T1000 (cell line): ENCODE measurements around the gene UTF1.

Experiments
- DNase-seq: peaks from one replicate; lab custom pipeline; 2025; ENCODE audit warnings: mixed read lengths; lab: John Stamatoyannopoulos, UW

The UTF1 gene

DNA sequence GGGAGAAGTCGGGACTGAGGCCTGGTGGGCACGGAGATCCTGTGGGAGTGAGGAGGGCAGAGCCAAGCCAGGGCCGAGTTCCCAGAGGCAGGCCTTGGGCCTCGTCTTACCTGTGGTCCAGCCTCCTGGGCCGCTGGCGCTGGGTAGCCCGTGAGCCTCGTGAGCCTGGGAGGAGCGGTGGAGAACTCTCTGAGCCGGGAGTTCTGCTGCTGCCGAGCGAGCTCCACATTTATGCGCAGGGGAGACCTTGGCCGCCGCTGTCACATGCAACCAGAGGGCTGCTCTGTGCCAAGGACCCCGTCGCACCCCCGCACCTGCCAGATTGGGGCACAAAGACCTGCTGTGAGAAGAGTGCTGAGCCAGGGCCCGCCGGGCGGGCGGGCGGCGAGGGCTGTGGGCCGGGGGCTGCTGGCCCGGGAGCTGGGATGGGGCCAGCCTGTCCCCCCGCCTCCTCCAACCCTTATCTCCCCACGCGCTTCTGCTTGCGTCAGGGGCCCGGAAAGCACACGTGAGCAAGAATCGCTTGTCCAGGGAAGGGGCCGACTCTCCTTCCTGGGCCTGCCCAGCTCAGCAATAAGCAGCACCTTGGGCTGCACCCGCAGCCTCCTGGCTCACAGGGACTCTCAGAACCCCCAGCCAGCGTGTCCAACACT is 17.8 kb downstream of the UTF1 start:
- no peak for DNase-seq

DNA sequence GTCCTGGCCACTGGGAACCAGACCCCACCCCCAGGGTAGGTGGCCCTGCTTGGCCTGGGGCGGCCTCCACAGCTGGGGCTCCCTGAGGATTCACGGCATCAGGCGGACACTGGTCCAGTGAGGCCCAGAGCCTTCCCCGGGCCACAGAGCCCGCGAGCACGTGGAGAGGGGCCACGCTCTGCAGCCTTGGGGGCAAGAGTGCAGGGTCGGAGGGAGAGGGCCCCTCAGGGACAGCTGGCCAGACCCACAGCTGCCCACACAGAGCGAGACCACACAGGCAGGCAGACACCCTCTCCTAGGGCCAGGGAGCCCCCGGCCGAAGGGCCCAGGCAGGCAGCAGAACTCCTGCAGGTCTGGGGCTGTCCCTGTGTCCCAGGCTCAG is 18.3 kb downstream of the UTF1 start:
- no peak for DNase-seq

DNA sequence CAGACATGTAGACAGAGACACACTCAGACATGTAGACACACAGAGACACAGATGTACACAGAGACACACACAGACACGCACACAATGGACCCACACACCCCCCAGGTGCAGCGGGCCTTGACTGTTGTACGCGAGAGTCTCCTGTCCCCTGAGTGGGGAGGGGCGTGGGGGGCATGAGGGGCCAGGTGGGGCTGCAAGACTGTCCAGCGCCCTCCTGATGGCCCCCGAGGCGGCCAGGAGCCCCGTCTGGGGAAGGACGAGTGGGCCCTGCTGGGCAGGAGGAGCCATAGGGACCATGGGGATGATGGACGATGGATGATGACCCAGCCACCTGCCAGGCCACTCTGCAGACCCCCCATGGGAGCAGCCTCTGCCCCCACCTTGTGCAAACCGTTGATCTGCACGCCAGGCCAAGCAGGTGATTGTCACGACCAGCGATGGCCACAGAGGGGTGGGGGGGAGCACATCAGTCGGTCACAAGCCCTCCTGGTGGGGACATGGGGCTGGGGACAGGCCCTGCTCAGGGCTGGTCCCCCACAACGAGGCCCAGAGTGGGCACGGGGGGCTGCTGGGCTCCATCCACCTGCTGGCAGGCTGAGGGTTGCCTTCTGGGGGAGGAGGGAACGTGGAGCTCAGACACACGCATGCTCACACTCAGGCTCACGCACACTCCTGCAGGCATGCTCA is 19.2 kb downstream of the UTF1 start:
- DNase-seq, result no peak

DNA sequence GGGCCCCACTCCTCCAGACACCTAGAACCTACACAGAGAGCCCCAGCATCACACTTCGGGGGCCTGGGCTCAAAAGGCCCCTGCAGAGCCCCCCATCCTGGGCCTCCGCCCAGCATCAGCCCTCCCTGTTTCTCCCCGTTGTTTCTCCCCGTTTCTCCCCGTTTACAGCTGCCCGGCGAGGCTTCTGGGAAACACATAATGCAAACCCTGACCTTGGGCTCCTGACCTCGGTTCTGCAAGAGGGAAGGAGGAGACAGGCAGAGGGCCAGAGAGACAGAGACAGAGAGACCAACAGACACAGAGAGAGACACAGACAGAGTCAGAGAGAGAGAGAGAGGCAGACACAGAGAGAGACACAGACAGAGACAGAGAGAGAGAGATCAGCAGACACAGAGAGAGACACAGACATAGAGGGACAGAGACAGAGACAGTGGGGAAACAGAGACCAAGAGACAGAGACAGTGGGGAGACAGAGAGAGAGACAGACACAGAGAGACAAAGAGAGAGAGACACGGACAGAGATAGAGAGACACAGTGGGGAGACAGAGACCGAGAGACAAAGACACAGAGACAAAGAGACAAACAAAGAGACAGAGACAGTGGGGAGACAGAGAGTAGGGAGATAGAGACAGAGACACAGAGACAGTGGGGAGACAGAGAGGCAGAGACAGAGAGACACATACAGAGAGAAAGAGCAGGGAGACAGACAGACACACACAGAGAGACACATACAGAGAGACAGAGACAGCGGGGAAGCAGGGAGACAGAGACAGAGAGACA is 20.1 kb downstream of the UTF1 start:
- no peak for DNase-seq

DNA sequence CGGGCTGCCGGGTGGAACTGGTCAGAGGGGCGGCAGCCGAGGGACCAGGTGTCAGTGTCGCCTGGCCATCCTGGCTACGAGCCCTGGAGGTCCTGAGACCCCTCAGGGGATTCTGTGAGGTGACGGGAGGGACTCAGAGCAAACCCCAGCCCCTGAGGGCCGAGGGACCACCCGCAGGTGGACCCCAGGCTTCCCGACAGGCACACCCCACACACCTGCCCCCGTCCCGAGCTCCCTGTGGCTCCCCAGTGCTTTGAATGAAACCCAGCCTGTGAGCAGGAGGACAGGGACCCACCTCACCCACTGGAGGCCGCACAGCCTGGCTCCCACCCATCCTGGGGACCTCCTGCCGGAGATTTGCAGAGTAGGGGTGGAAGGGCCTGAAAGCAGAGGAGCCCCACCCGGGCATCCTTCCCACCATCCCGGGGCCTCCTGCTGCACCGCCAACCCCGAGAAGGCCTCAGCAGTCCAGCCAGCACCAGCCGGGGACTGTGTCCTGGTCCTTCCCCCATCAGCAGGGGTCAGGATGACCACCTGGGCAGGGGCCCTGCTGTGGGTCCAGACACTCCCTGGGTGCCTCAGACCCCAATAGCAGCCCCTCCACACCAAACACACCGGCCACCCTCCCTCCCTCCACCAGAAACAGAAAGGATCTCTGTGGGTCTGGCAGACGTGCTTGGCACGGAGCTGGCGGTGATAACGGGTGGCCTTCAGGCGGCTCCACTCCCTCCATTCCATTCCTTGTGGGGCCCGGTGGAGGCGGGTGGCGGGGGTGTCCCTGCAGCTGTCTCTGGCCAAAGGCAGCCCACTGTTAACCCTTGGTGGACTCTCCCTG is 21.6 kb downstream of the UTF1 start:
- no peak for DNase-seq

DNA sequence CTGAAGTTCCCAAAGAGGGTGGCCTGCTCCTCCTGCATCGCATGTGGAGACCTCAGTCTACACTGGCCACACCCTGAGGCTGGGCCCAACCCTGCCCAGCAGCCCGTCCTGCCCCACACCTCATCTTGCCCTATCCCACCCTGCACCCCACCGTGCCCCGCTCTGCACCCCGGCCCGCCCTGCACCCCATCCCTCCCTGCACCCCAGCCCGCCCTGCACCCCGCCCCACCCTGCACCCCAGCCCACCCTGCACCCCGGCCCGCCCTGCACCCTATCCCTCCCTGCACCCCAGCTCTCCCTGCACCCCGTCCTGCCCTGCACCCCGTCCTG is 22.2 kb downstream of the UTF1 start:
- DNase-seq, result no peak

DNA sequence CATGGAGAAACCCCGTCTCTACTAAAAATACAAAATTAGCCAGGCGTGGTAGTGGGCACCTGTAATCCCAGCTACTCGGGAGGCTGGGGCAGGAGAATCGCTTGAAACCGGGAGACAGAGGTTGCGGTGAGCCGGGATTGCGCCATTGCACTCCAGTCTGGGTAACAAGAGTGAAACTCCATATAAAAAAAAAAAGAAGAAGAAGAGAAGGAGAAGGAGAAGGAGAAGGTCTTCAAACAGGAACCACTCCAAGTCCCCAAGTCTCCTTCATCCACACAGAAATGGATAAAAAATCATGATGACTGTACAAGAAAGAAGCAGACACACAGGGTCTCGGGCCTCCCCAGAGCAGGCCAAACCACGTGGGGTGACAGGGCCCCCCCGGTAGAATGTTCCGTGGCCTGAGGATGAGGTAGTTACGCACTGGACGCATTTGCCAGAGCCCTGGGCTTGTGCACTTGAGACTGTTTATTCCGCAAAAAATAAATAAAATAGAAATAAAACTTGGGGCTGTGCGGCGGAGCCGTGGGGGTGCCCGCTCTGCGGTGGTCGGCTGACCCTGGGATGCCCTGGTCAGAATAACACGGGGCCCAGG is 23.4 kb downstream of the UTF1 start:
- DNase-seq, result no peak

DNA sequence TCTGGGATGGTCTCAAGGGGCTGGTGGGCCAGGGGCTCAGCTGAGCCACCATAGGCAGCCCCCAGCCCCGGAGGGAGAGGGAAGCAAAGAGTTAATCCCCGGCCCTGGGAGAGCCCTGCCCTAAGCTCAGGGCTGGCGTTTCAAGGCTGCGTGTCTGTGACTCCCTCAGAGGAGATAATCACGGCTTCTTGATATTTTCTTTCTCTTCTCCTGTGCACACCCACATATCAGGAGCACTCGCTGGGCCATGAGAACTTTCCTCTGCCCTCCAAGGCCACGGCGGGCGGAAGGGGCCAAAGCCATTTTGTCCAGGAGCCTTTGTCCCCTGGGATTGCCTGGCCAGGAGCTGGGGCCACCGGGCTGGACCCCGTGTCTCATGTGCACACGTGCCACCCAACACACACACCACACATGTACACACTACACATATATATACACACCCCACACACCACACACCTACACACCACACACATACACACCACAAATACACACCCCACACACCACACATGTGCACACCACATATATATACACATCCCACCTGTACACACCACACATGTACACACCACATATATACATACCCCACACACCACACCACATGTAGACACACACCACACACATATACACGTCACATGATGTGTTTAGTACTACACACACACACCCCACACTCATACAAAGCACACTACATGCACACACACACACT is 24.6 kb downstream of the UTF1 start:
- no peak for DNase-seq

DNA sequence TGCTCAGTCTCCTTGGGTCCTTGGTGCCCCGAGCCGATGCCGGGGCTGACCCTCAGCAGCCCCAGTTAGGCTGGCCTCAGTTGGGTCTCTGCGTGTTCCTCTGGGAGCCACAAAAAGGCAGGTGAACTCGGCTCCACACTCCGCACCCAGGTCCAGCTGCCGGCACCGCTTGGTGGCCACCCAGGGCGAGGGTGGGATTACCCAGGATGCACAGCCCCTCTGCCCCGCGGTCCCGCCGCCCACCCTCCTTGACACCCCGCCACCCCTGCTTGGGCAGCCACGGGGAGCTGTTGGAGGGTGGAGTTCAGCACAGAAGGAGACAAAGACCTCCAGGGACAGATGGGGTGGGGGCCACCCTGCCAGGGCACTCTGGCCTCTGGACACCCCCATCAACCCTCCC is 25.3 kb downstream of the UTF1 start:
- no peak for DNase-seq

DNA sequence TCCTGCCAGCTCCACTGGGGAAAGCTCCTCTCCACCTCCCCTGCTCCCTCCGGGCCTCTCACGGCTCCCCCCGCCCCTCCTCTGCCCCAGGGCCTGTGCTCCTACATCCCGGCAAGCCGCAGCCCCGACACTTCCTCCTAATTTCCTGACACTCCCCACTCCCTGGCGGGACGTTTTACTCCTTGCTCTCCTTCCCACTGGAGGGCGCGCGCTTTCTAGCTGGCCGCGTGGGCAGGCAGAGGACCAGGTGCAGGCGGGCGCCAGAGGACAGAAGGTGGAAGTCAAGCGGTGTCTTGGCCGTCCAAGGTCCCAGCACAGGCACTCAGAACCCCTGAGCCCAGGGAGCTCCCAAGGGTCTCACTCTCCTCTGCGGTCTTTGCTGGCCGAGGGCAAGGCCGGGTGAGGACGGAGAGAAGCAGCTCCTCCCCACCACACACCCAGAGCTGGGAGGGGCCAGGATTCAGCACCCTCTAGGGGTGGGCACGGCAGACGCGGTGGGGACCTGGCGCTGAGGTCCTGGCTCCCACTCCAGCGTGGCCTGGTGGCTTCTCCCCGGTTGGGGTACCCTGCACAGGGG is 27.6 kb downstream of the UTF1 start:
- DNase-seq, result no peak

DNA sequence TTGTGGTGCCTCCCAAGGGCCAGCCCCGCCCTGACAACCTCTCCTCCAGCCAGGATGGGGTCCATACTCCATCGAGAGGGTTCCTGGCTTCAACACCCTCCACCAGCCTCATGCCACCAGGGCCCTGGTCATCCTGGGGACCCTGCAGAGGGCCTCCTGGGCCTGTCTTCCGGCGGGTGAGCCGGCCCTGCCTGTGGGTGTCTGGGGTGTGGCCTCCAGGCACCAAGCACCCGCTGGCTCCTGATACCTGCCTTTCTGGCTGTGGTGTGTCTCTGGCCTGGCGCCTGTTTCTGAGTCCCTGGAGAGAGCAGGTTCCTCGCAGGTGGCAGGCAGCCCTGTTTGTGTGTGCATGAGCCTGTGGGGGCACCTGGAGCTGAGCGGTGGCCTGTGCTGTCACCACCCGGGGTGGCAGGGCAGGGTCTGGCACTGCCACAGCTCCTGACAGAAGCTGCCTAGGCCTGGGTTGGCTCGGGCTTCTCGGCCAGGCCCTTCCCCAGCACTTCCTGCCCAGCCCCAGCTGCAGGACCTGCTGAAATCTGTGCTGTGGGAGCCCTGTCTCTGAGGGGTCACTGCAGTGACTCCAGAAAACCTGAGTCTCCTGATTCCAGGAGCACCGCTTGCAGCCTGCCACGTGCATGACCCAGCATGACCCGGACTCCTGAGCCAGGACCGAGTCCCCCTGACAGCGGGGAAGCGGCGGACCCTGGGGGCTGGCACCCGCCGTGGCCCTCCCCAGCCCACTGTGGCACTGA is 28.2 kb downstream of the UTF1 start:
- no peak for DNase-seq

DNA sequence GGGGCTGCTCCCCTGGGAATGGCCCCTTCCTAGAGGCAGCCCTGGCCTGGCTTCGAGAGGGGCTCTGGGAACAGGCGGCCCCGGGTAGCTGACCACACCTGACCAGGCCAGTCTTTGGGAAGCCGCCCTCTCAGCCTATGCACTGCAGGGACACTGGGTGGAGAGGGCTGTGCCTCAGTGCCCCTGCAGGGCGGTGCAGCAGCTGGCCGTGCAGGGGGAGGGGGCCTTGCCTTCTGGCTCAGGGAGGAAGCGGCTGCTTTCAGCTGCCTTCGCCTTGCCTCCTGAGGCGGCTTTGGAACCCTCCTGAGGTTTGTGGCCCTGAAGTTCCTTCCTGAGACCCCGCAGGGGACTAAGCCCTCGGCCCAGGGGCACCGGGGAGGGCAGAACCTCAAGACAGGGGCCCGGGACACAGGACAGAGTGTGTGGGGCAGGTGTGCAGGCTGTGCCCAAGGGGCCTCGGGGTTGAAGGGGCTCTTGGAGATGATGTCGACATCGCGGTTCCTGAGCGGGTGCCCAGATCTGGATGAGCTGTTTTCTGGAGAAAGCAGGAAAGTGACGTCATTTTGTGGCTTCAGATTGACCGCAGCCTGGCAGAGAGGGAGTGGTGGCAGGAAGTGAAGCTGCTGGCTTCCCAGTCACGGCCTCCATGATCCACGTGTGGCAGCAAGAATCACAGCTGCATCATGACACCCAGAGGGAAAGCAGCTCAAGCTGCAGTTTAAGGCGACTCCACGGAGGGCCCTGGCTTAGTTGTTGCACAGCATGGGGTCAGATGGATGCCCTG is 29.0 kb downstream of the UTF1 start:
- DNase-seq, result peak; percentile 96

DNA sequence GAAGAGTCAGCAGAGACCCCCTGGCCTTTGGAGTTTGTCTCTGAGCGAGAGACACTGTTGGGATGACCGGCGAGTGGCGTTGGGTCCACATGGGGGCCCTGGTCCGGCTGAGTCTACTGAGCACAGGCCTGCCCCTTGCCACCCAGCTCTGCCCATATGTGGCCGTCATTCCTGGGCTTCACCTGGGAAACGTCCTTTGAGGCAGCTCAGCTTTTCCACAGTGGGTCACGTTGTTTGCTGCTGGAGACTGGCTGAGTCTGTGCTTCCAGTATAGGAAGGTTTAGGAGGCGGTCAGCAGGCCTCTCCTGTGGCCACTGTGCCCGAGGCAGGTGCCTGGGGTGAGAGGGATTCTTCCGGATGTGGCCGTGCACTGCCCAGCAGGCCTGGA is 29.6 kb downstream of the UTF1 start:
- DNase-seq, result no peak

DNA sequence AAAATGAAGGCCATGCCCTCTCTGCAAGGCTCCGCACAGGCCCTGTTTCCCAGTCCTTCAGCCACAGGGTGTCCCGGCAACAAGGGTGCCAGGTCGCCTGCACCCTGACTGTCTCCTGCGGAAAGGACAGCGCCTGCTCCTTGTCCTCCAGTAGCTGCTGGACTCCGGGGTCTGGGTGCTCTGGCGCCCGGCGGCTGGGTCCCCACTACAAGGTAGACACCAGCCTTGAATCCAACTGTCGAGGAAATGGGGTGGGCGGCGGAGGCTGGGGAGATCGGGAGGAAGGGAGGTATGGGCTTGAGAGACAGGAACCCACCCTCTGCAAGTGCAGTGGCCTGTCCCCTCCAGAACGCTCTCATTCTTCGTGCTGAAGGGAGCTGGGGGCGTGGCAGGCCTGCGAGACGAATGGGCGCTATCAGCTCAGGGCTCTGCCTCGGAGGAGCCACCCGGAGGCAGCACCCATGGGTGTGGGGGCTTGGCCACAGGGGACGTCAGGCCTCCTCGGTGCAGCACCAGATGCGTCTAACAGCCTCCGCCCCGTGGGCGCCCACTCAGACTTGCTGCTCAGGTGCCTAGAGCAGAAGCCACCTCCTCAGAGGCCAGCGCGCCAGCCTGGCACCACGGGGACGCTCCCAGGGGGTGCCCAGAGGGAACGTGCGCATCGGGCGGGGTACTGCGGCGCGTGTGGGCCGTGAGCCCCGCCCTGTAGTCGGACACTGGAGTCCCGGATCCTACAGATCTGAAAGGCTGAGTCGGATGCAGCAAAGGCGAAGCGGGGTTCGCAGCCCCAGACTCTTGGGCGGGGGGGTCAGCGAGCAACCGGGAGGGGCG is 31.1 kb downstream of the UTF1 start:
- peak; percentile 51 for DNase-seq

DNA sequence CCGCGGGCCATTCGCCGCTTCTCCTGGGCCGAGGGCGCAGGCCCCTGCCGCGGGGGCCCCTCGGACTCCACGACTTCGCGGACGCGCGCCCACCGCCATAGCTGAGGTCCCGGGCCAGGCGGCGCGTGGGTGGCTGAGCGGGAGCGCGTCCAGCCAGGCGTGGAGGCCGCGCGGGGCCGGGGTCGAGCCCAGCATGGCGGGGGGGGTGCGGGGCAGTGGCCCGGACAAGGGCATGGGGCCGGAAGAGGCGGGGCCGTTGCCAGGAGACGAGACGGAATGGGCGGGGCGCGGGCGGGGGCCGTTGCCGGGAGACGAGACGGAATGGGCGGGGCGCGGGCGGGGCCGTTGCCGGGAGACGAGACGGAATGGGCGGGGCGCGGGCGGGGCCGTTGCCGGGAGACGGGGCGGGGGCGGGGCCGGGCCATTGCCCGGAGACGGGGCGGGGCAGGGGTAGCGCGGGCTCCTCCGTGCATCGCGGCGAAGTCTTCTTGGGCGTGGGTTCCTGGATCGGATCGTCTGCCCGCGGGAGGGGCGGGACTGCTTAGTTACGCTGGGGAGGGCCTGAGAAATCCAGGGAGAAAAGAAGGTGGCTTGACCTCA is 31.8 kb downstream of the UTF1 start:
- DNase-seq, result peak; percentile 84

DNA sequence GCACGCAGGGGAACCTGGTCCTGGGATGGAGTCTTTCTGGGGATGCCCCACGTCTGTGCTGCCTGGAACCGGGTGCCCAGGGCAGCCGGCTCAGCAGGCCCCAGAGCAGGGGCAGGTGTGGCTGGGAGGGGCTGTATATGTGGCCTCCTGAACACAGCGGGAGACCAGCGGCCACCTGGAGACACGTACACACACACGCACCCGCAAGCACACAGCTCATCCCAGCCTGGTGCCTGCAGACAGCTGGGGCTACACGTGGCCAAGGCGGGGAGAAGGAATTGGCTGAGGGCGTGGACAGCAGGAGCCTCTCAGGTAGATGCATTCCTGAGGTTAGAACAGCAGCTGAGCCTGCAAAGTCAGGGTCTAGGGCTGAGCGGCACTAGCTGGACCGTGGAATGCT is 32.7 kb downstream of the UTF1 start:
- no peak for DNase-seq

DNA sequence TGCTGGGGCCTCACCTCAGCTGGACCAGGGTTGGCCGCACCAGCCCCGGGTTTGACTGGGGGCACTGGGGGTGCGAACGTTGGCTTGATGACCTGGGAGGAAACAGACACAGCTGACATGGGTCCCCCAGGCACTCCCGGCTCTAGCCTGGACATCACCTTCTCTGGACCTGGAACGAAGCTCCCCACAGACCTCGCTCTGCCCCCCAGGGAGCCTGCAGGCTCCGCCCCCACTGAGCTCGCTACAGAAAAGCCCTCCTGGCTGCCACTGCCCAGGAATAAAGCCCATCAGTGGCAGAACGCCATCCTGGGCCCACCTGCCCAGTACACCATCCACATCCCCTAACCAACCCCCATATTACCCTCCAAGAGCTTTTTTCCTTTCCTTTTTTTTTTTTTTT is 33.7 kb downstream of the UTF1 start:
- DNase-seq, result no peak

DNA sequence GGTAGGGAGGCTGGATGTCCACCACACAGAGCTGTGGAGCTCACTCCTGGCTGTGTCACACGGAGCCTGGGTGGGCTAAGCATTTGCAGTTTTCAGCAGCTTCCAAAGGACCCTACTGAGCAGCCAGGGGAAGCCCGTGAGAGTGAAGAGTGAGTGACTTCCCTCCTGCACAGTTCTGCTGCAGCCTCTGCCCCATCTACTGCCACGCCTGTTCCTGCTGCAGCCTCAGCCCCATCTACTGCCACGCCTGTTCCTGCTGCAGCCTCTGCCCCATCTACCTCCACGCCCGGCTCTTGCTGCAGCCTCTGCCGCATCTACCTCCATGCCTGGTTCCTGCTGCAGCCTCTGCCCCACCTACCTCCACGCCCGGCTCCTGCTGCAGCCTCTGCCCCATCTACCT is 34.4 kb downstream of the UTF1 start:
- DNase-seq, result no peak
